Measurements from ENCODE around the gene TSR1. TPM values are rescaled to one million over a fixed set of nuclear protein-coding genes. Genes with fewer than 3 reads are reported as not detected.

The TSR1 gene
- total RNA-seq, 1 donor from 2014 or later, result 36.4 TPM

DNA sequence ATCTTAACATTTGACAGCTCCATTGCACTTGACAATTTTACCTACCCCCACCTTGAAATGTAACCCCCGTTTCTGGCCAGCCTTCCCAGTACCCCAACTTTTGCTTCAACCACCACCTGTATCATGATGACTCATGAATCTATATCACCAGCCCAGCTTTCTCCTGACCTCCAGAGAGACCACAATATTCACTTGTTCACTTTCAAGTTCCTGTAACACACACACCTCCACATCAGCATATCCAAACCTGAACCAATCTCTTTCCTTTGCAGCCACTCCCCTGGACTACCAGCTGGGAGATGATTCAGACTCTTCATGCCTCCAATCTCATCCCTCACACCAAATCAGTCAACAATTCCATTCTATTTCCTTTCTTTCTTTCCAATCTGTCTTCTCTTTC lies 40.7 kb downstream of the TSR1 start:
- Histone ChIP-seq H3K4me3 (ENCODE audit: insufficient read depth, low read depth, low read length) (no peak overlapping the region), H3K36me3 (ENCODE audit: insufficient read depth, low read length) (peaks cover 52% of the 10 kb centered on the region), H3K4me2 (ENCODE audit: low read length) (peak overlapping the region; percentile 14), H3K27me3 (ENCODE audit: insufficient read depth, low read length) (no peaks in the 10 kb centered on the region), H3K9ac (ENCODE audit: low read length) (no peak overlapping the region), H3K4me1 (ENCODE audit: insufficient read depth, low read length) (peaks cover 13% of the 10 kb centered on the region), H3K79me2 (ENCODE audit: insufficient read depth, low read length) (peaks cover 68% of the 10 kb centered on the region), H4K20me1 (ENCODE audit: insufficient read depth, low read length) (peaks cover 73% of the 10 kb centered on the region), H3K9me3 (ENCODE audit: insufficient read depth, low read depth, low read length) (no peaks in the 10 kb centered on the region), H3K27ac (ENCODE audit: low read depth, low read length) (no peak overlapping the region), H2AFZ (ENCODE audit: low read depth, low read length) (no peak overlapping the region)
- FAIRE-seq (no peak), DNase-seq (ENCODE audit: low read depth) (no peak)
- Mint-ChIP-seq H3K4me1 (ENCODE audit: low read depth, unreplicated experiment) (peaks cover 38% of the 10 kb centered on the region), H3K27ac (ENCODE audit: unreplicated experiment) (peak overlapping the region; percentile 15), H3K9me3 (ENCODE audit: unreplicated experiment) (no peaks in the 10 kb centered on the region), H3K36me3 (ENCODE audit: low read depth, unreplicated experiment) (peaks cover 45% of the 10 kb centered on the region), H3K27me3 (ENCODE audit: low read depth, unreplicated experiment) (no peaks in the 10 kb centered on the region), H3K4me3 (ENCODE audit: unreplicated experiment) (peak overlapping the region; percentile 3)
- TF ChIP-seq, protein P1, sequence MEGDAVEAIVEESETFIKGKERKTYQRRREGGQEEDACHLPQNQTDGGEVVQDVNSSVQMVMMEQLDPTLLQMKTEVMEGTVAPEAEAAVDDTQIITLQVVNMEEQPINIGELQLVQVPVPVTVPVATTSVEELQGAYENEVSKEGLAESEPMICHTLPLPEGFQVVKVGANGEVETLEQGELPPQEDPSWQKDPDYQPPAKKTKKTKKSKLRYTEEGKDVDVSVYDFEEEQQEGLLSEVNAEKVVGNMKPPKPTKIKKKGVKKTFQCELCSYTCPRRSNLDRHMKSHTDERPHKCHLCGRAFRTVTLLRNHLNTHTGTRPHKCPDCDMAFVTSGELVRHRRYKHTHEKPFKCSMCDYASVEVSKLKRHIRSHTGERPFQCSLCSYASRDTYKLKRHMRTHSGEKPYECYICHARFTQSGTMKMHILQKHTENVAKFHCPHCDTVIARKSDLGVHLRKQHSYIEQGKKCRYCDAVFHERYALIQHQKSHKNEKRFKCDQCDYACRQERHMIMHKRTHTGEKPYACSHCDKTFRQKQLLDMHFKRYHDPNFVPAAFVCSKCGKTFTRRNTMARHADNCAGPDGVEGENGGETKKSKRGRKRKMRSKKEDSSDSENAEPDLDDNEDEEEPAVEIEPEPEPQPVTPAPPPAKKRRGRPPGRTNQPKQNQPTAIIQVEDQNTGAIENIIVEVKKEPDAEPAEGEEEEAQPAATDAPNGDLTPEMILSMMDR (IDR thresholded peaks at IDR 0.05; ENCODE audit: insufficient read depth, low read depth, low read length), result no peak
- no peak for TF ChIP-seq EZH2 (IDR thresholded peaks at IDR 0.05; ENCODE audit: insufficient read depth, low read length)

DNA sequence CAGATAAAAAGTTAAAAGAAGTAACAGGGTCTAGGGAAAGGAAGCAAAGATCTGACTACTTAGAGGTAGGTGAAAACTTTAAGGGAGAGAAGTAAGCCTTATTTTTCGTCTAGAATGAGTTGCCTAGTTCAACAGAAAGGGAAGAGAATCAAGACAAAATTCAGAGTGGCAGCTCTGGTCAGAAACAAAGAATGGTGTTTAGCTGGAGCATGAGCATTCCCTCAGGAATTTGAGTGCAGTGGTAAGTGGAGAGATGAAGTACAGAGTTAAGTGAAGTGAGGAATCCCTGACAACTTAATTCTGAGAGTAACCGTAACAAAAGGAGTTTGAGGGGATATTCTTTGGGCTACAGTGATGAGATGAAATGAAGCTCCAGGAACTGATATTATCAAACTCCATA lies 44.2 kb downstream of the TSR1 start:
- peaks cover 37% of the 10 kb centered on the region for H3K36me3 ChIP-seq (ENCODE audit: insufficient read depth, low read length)
- H3K9ac ChIP-seq (ENCODE audit: low read length), result peak overlapping the region; percentile 22
- TF ChIP-seq, protein P1 (IDR thresholded peaks at IDR 0.05; ENCODE audit: insufficient read depth, low read depth, low read length), result no peak
- no peak for TF ChIP-seq EZH2 (IDR thresholded peaks at IDR 0.05; ENCODE audit: insufficient read depth, low read length)
- H4K20me1 ChIP-seq (ENCODE audit: insufficient read depth, low read length), result peaks cover 43% of the 10 kb centered on the region
- no peaks in the 10 kb centered on the region for H3K27me3 ChIP-seq (ENCODE audit: insufficient read depth, low read length)
- Mint-ChIP-seq H3K4me1 (ENCODE audit: low read depth, unreplicated experiment) (peaks cover 36% of the 10 kb centered on the region), H3K36me3 (ENCODE audit: low read depth, unreplicated experiment) (peaks cover 27% of the 10 kb centered on the region), H3K27me3 (ENCODE audit: low read depth, unreplicated experiment) (no peaks in the 10 kb centered on the region), H3K27ac (ENCODE audit: unreplicated experiment) (peak overlapping the region; percentile 50), H3K9me3 (ENCODE audit: unreplicated experiment) (no peaks in the 10 kb centered on the region), H3K4me3 (ENCODE audit: unreplicated experiment) (peak overlapping the region; percentile 23)
- H3K79me2 ChIP-seq (ENCODE audit: insufficient read depth, low read length), result peaks cover 38% of the 10 kb centered on the region
- peak; percentile 71 for DNase-seq (ENCODE audit: low read depth)
- no peak overlapping the region for H2AFZ ChIP-seq (ENCODE audit: low read depth, low read length)
- H3K27ac ChIP-seq (ENCODE audit: low read depth, low read length), result no peak overlapping the region
- peaks cover 13% of the 10 kb centered on the region for H3K4me1 ChIP-seq (ENCODE audit: insufficient read depth, low read length)
- H3K9me3 ChIP-seq (ENCODE audit: insufficient read depth, low read depth, low read length), result no peaks in the 10 kb centered on the region
- no peak for FAIRE-seq
- H3K4me3 ChIP-seq (ENCODE audit: insufficient read depth, low read depth, low read length), result no peak overlapping the region
- peak overlapping the region; percentile 6 for H3K4me2 ChIP-seq (ENCODE audit: low read length)

DNA sequence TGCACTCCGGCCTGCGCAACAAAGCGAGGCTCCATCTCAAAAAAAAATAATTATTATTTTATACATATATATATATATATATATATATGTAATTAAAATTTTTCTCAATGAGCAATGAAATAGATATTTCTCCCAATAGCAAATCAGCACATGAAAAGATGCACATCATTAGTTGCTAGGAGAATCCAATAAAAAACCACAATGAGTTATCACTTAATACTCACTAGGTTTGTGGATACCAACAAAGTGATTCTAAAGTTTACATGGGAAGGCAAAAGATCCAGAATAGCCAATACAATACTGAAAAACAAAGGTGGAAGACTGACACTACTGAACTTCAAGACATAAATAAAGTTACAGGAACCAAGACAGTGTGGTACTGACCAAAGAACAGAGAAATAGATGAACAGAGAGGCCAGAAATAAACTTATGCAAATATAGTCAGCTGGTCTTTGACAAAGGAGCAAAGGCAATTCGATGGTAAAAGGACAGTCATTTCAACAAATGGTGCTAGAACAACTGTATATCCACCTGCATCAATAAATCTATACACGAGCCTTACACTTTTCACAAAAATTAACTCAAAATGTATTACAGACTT lies 46.3 kb downstream of the TSR1 start:
- DNase-seq (ENCODE audit: low read depth) (no peak), FAIRE-seq (no peak)
- peaks cover 22% of the 10 kb centered on the region for H4K20me1 ChIP-seq (ENCODE audit: insufficient read depth, low read length)
- peaks cover 17% of the 10 kb centered on the region for H3K79me2 ChIP-seq (ENCODE audit: insufficient read depth, low read length)
- no peak overlapping the region for H3K27ac Mint-ChIP-seq (ENCODE audit: unreplicated experiment)
- peaks cover 8% of the 10 kb centered on the region for H3K4me1 ChIP-seq (ENCODE audit: insufficient read depth, low read length)
- no peak overlapping the region for H3K4me2 ChIP-seq (ENCODE audit: low read length)
- no peaks in the 10 kb centered on the region for H3K27me3 Mint-ChIP-seq (ENCODE audit: low read depth, unreplicated experiment)
- H3K4me3 Mint-ChIP-seq (ENCODE audit: unreplicated experiment), result no peak overlapping the region
- peaks cover 24% of the 10 kb centered on the region for H3K36me3 Mint-ChIP-seq (ENCODE audit: low read depth, unreplicated experiment)
- H3K4me3 ChIP-seq (ENCODE audit: insufficient read depth, low read depth, low read length), result no peak overlapping the region
- no peaks in the 10 kb centered on the region for H3K9me3 Mint-ChIP-seq (ENCODE audit: unreplicated experiment)
- no peaks in the 10 kb centered on the region for H3K27me3 ChIP-seq (ENCODE audit: insufficient read depth, low read length)
- H3K4me1 Mint-ChIP-seq (ENCODE audit: low read depth, unreplicated experiment), result peaks cover 23% of the 10 kb centered on the region
- no peaks in the 10 kb centered on the region for H3K9me3 ChIP-seq (ENCODE audit: insufficient read depth, low read depth, low read length)
- H3K27ac ChIP-seq (ENCODE audit: low read depth, low read length), result no peak overlapping the region
- H3K9ac ChIP-seq (ENCODE audit: low read length), result no peak overlapping the region
- H2AFZ ChIP-seq (ENCODE audit: low read depth, low read length), result no peak overlapping the region
- TF ChIP-seq, protein P1 (IDR thresholded peaks at IDR 0.05; ENCODE audit: insufficient read depth, low read depth, low read length), result no peak
- no peak for TF ChIP-seq EZH2 (IDR thresholded peaks at IDR 0.05; ENCODE audit: insufficient read depth, low read length)
- peaks cover 22% of the 10 kb centered on the region for H3K36me3 ChIP-seq (ENCODE audit: insufficient read depth, low read length)
